GM19238 (cell line): ENCODE measurements around the gene SLC22A4.

ENCODE experiments used
- DNase-seq: peaks from one replicate; pipeline ENCODE4 v3.0.0; 2011; ENCODE audit warnings: low spot score; ENCODE audit not compliant: insufficient read length

Gene SLC22A4

GRCh38 chr5:132392978-132393825, 99.0 kb downstream of the SLC22A4 start:
- DNase-seq: no peak
